Subcutaneous adipose tissue (tissue), 4 donors: ENCODE data around the gene PCK1. TPM values are rescaled to one million over a fixed set of nuclear protein-coding genes. Genes with fewer than 3 reads are reported as not detected.

Experiments used
- total RNA-seq, 4 donors: library from RNA; depleted of rRNA; stranded (reverse); fragments of >200 nt; gene quantifications; one replicate each; pipeline ENCODE4 v1.1.0, GENCODE V29; 2016
- TF ChIP-seq, protein P1 (sequence below): fragments of 450-650 bp; IDR thresholded peaks from one replicate; pipeline ENCODE4 v1.5.1; 2016; ENCODE audit warnings: low read depth, mild to moderate bottlenecking, control low read depth, antibody characterized with exemption, moderate library complexity

The PCK1 gene
- total RNA-seq, 4 donors from 2014 or later: 152 to 643 (median 237) TPM

DNA sequence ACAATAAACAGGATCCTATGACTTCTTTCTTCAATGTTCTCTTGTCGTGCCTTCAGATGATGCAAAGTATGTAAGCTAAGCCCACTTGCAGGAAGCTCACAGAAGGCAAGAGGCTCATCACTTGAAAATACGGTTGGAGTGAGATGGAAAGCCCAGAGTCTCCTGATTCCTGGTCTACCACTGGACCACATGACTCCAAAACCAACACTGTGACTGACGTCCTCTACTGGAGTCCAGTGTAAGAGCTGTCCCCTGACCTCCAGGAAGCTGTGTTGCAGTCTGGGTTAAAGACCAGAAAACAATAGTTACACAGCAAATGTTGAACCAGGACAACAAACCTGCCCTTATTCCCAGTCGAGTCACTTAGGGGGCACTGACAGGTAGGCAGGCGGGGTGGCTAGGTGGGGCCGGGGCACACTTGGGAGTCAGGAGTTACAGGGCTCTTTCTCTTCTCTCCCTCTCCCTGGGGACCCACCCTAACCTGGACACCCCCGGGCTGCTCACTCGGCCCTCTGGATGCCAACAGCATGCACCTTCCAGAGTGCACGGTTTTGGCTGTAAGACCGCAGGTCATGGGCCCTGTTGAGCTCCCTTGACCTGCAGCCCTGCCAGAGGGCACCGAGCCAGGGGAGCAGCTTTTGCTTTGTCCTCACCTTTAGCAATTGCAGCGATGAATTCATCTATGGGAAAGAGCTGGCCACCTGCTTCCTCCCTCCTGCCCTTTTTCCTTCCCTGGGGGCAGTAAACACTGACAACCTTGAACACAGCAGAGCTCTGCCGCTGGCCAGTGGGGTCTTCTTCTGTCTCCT, 7.4 kb downstream of the PCK1 start:
- TF ChIP-seq, protein P1, sequence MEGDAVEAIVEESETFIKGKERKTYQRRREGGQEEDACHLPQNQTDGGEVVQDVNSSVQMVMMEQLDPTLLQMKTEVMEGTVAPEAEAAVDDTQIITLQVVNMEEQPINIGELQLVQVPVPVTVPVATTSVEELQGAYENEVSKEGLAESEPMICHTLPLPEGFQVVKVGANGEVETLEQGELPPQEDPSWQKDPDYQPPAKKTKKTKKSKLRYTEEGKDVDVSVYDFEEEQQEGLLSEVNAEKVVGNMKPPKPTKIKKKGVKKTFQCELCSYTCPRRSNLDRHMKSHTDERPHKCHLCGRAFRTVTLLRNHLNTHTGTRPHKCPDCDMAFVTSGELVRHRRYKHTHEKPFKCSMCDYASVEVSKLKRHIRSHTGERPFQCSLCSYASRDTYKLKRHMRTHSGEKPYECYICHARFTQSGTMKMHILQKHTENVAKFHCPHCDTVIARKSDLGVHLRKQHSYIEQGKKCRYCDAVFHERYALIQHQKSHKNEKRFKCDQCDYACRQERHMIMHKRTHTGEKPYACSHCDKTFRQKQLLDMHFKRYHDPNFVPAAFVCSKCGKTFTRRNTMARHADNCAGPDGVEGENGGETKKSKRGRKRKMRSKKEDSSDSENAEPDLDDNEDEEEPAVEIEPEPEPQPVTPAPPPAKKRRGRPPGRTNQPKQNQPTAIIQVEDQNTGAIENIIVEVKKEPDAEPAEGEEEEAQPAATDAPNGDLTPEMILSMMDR: no peak

GRCh38 chr20:57568960-57569359, 8.1 kb downstream of the PCK1 start:
- TF ChIP-seq, protein P1: no peak

DNA sequence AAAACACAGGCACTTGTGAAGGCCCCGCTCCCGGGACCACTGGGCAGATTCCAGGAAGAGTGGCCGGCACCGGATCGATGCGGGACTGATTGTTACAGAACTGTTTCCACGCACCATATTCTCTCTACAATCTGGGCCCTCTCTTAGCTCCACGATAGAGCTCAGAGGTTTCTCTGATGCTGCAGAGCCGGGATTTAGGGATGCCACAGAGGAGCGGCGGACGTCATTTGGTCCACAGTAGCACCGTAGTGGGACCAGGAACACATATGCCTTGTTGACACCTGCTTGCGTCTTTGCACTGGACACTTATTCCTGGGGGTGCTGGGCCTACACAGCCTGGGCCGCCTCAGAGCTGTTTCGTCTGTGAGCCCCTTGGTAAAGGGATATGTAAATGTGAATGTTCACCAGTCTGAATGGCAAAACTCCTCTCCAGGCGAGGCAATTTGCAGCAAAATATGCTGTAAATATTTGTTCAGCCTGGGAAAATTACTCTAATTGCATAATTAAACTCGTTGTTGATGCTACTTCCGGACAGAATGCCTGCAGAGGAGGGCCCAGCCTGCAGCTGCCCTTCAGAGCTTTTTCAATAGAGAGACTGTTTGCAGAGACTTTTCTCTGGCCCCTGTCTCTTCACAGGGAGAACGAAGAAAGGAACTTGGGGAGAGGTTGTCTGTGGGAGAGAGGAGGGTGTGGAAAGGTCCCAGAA, 9.4 kb downstream of the PCK1 start:
- TF ChIP-seq, protein P1: no peak

DNA sequence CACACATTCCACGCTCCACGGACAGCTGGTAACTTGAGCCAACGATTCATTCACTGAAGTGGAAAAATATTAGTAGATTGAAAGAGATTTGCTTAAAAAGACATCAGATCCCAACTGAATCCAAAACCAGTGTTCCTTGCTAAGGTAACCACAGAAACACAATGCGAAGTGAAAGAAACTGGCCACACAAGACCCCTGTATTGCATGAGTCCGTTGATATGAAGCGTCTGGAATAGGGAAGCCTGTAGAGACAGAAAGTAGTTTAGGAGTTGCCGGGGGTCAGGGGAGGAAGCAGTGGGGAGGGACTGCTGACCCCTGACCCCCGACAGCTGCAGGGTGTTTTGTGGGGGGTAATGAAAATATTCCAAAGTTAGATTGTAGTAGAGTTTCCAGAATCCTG, 10.0 kb downstream of the PCK1 start:
- TF ChIP-seq, protein P1: no peak

- TF ChIP-seq, protein P1: no peak
These were observed 11.0 kb downstream of the PCK1 start for GRCh38 chr20:57571782-57572416.

DNA sequence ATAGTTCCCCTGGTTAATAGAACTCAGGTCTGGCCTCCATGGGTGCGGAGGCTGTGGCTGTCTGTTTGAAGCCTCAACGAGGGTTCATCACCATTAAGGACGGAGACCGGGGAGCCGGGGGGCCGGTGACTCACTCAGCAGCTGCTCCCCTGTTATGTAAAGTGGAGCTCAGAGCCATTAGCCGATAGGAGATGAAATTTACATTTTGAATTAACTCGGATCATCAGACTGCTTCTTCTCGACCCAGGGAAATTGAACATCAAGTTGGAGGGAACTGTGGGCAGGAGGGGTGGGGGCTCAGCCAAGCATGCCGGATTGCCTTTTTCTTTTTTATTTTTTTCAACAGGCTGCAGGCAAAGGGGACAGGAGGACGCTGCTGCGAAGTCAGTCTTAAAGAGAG, 12.3 kb downstream of the PCK1 start:
- TF ChIP-seq, protein P1: no peak

DNA sequence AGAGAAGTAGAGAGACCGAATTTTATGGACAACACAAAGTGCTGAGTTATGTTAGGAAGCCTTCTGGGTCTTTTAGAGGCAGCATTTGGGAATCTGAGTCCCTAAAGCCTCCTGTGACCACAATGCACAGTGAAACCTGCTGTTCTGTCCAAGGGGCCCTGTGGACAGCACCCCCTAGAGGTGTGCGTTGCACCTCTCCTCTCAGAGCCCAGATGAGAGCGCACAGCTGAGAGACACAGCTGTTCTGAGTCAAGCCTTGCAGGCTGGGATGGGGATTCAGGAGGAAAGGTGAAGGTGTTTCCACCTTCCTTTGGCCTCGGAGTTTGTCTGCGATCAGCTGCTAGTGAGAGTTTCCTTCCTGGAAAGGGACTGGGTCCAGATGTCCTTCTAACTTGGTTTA, 13.0 kb downstream of the PCK1 start:
- TF ChIP-seq, protein P1: no peak
